Measurements from ENCODE around the gene OR8B8. TPM values are rescaled to one million over a fixed set of nuclear protein-coding genes. Genes with fewer than 3 reads are reported as not detected.

Gene OR8B8
- total and polyA plus RNA-seq, 10 of the 15 experiments (the other 5 are each of a cell fraction or from before 2014, with no cell fraction given), result not detected

DNA sequence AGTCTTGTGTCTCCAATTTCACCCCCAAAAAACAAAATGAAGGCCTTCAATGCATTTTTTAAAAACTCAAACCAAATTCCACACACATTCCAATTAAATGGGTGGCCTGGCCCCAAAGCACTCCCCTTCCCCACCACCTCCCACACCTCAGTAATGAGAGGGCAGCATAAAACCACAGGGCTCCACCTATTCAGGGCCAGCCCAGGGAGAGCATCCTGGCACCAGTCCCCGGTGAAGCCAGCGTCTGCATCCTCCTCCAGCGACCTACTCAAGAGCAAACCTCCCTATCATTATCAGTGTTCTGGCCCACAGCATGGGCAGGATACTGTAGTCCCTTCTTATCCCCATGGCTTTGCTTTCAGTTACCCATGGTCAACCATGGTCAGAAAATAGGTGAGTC lies 17.8 kb upstream of the OR8B8 start:
- H3K27ac ChIP-seq (ENCODE audit: control insufficient read depth, insufficient read depth), result no peak overlapping the region
- no peaks in the 10 kb centered on the region for H4K20me1 ChIP-seq (ENCODE audit: control insufficient read depth, insufficient read depth)
- H3K9me3 ChIP-seq (replicated peaks; ENCODE audit: control insufficient read depth, insufficient read depth, low read length), result no peaks in the 10 kb centered on the region
- FAIRE-seq (no peak), ATAC-seq (no peak), DNase-seq (ENCODE audit: low read depth, low spot score) (no peak)
- intact Hi-C loops (cut with micrococcal nuclease; ENCODE audit: unreplicated experiment), result no loop called here
- 61% methylated on average over 3 of the region's 3 CpGs for WGBS (ENCODE audit: insufficient coverage, insufficient replicate concordance, low lambda C conversion rate, missing lambda C conversion rate)
- in situ Hi-C loops (cut with MboI), result no loop called here
- no peaks in the 10 kb centered on the region for H3K79me2 ChIP-seq (ENCODE audit: control insufficient read depth, insufficient read depth, low read length)
- no peak overlapping the region for H3K4me2 ChIP-seq (ENCODE audit: control insufficient read depth, insufficient read depth)
- TF ChIP-seq TAF1 (IDR thresholded peaks at IDR 0.05; ENCODE audit: borderline replicate concordance, low read depth, low read length) (no peak), ETV6 (conservative IDR thresholded peaks at IDR 0.05 in 1 of 2, IDR thresholded peaks at IDR 0.05 in 1 of 2; ENCODE audit: borderline replicate concordance in 1 of 2, low read depth in 1 of 2) (no peak), FOS (IDR thresholded peaks at IDR 0.05; ENCODE audit: borderline replicate concordance, extremely low read depth, insufficient read length) (no peak), CHD1 (IDR thresholded peaks at IDR 0.05; ENCODE audit: low read depth, low read length) (no peak), EP300 (IDR thresholded peaks at IDR 0.05; ENCODE audit: borderline replicate concordance in 1 of 2, control insufficient read depth in 1 of 2, low read depth in 2 of 2, low read length in 2 of 2) (no peak), IKZF1 (conservative IDR thresholded peaks at IDR 0.05) (no peak), NBN (IDR thresholded peaks at IDR 0.05) (no peak), TCF3 (IDR thresholded peaks at IDR 0.05; ENCODE audit: borderline replicate concordance, insufficient read depth, low read depth, low read length) (no peak), YY1 (IDR thresholded peaks at IDR 0.05; ENCODE audit: low read depth, low read length) (no peak), TCF7 (IDR thresholded peaks at IDR 0.05; ENCODE audit: borderline replicate concordance) (no peak), ZNF384 (IDR thresholded peaks at IDR 0.05; ENCODE audit: borderline replicate concordance, low read depth, low read length) (no peak), IKZF2 (IDR thresholded peaks at IDR 0.05) (no peak)
- TF ChIP-seq, protein P1, sequence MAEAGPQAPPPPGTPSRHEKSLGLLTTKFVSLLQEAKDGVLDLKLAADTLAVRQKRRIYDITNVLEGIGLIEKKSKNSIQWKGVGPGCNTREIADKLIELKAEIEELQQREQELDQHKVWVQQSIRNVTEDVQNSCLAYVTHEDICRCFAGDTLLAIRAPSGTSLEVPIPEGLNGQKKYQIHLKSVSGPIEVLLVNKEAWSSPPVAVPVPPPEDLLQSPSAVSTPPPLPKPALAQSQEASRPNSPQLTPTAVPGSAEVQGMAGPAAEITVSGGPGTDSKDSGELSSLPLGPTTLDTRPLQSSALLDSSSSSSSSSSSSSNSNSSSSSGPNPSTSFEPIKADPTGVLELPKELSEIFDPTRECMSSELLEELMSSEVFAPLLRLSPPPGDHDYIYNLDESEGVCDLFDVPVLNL (IDR thresholded peaks at IDR 0.05; ENCODE audit: low read depth, low read length), result no peak
- H3K9ac ChIP-seq (ENCODE audit: control insufficient read depth, insufficient read depth, low read length), result no peak overlapping the region
- no peak overlapping the region for H3K4me3 ChIP-seq
- ChIA-PET RAD21 (ENCODE audit: unreplicated experiment) (no interaction called here), SMC1A (ENCODE audit: uncharacterized antibody, unreplicated experiment) (no interaction called here), POLR2A (no interaction called here), CTCF (no interaction called here)
- no peak overlapping the region for H2AFZ ChIP-seq (ENCODE audit: control insufficient read depth, low read depth, low read length)
- H3K36me3 ChIP-seq (ENCODE audit: control insufficient read depth in 2 of 2, insufficient read depth in 2 of 2, low read length in 1 of 2), result no peaks in the 10 kb centered on the region
- no peaks in the 10 kb centered on the region for H3K27me3 ChIP-seq (replicated peaks in 1 of 2; ENCODE audit: control insufficient read depth in 2 of 2, insufficient read depth in 2 of 2, low read length in 1 of 2)
- BruUV-seq (replicated peaks), result no TSS peak
- no peaks in the 10 kb centered on the region for H3K4me1 ChIP-seq (ENCODE audit: control insufficient read depth, insufficient read depth, low read length)
